HepG2 (cell line): Measurements from ENCODE around the gene GCDH. TPM values are rescaled to one million over a fixed set of nuclear protein-coding genes. Genes with fewer than 3 reads are reported as not detected.

ENCODE experiments used
- DPF2 ChIP-seq: sonication (generic); formaldehyde crosslinking; IDR thresholded peaks from 2 replicates; pipeline ENCODE4 v1.4.0; 2020; ENCODE audit warnings: mild to moderate bottlenecking, low read depth, missing genetic modification reagents, borderline replicate concordance
- HES4 ChIP-seq: sonication (generic); formaldehyde crosslinking; IDR thresholded peaks from 2 replicates; pipeline ENCODE4 v1.9.0; 2021; ENCODE audit warnings: mild to moderate bottlenecking, missing genetic modification reagents, borderline replicate concordance
- HNRNPK ChIP-seq: fragments of 200-400 bp; formaldehyde crosslinking; IDR thresholded peaks from 2 replicates; pipeline ENCODE4 v1.6.1; 2018; ENCODE audit warnings: low read length, low read depth, moderate library complexity, mild to moderate bottlenecking; ENCODE audit not compliant: poor library complexity, severe bottlenecking
- HNRNPUL1 ChIP-seq: fragments of 200-400 bp; formaldehyde crosslinking; IDR thresholded peaks from 2 replicates; pipeline ENCODE4 v1.6.1; 2017; ENCODE audit warnings: low read depth, mild to moderate bottlenecking, low read length, moderate library complexity
- IRX3 ChIP-seq: sonication (generic); formaldehyde crosslinking; IDR thresholded peaks from 2 replicates; pipeline ENCODE4 v1.8.1; 2023; ENCODE audit warnings: mild to moderate bottlenecking, low read depth, missing genetic modification reagents, borderline replicate concordance
- KAT2B ChIP-seq: fragments of 150-350 bp; IDR thresholded peaks from 2 replicates; pipeline ENCODE4 v1.6.1; 2014; ENCODE audit warnings: low read depth, low read length, borderline replicate concordance
- NR2F1 ChIP-seq, 2 experiments: fragments of 450-650 bp in 1 of 2; formaldehyde crosslinking in 1 of 2; IDR thresholded peaks; 2 replicates each; pipeline versions ENCODE4 v1.5.0 to v1.6.1; 2016 to 2020; ENCODE audit warnings: mild to moderate bottlenecking in 1 of 2, missing compliant biosample characterization in 1 of 2, missing genetic modification reagents in 1 of 2, moderate library complexity in 1 of 2
- RFX3 ChIP-seq: IDR thresholded peaks from 2 replicates; pipeline ENCODE4 v1.6.1; 2016; ENCODE audit warnings: missing biosample characterization, missing genetic modification reagents
- SAP130 ChIP-seq: IDR thresholded peaks from 2 replicates; pipeline ENCODE4 v1.6.1; 2016; ENCODE audit warnings: low read depth
- TAF15 ChIP-seq: fragments of 200-400 bp; formaldehyde crosslinking; IDR thresholded peaks from one replicate; pipeline ENCODE4 v1.6.1; 2018; ENCODE audit warnings: mild to moderate bottlenecking, low read depth, low read length; ENCODE audit not compliant: poor library complexity, severe bottlenecking
- ZNF20 ChIP-seq: sonication (generic); formaldehyde crosslinking; IDR thresholded peaks from 2 replicates; pipeline ENCODE4 v1.4.0; 2020; ENCODE audit warnings: mild to moderate bottlenecking, moderate library complexity, missing genetic modification reagents
- ZNF296 ChIP-seq: sonication (generic); formaldehyde crosslinking; conservative IDR thresholded peaks from 2 replicates; pipeline ENCODE4 v1.5.0; 2020; ENCODE audit warnings: mild to moderate bottlenecking, missing genetic modification reagents
- ZNF432 ChIP-seq: sonication (generic); formaldehyde crosslinking; IDR thresholded peaks from 2 replicates; pipeline ENCODE4 v1.5.0; 2020; ENCODE audit warnings: missing genetic modification reagents, mild to moderate bottlenecking, borderline replicate concordance
- ZNF713 ChIP-seq: sonication (generic); formaldehyde crosslinking; IDR thresholded peaks from 2 replicates; pipeline ENCODE4 v1.4.0; 2020; ENCODE audit warnings: mild to moderate bottlenecking, missing genetic modification reagents
- polyA plus RNA-seq, 8 experiments: library from polyadenylated mRNA; depleted of rRNA in 3 of 8; stranded (reverse) in 7 of 8; unstranded in 1 of 8; fragments of >200 nt; fragmentation: Illumina TruSeq in 4 of 8; extraction: Trizol in 4 of 8; gene quantifications; 2 replicates each; pipeline versions ENCODE4 v1.2.1 to v1.2.3, GENCODE V29; 2011 to 2016; ENCODE audit warnings: low read depth in 4 of 8, missing spikeins in 1 of 8, mixed read lengths in 1 of 8; ENCODE audit not compliant: insufficient read depth in 1 of 8
- total RNA-seq, 5 experiments: library from RNA; depleted of rRNA; stranded (reverse); fragments of >200 nt; fragmentation: Illumina TruSeq; extraction: Trizol; gene quantifications; 2 replicates each; pipeline ENCODE4 v1.2.3, GENCODE V29; 2016; ENCODE audit warnings: low read depth in 1 of 5
- TF ChIP-seq, protein P1 (sequence below): IDR thresholded peaks from 2 replicates; pipeline ENCODE4 v1.6.1; 2012; ENCODE audit warnings: low read length, improper control_type of control experiment
- TF ChIP-seq, protein P2 (sequence below): sonication (generic); formaldehyde crosslinking; IDR thresholded peaks from 2 replicates; pipeline ENCODE4 v1.8.0; 2022; ENCODE audit warnings: missing genetic modification reagents, mild to moderate bottlenecking, inconsistent platforms, borderline replicate concordance
- TF ChIP-seq, protein P3 (sequence below): sonication (generic); formaldehyde crosslinking; IDR thresholded peaks from 2 replicates; pipeline ENCODE4 v1.8.1; 2023; ENCODE audit warnings: missing genetic modification reagents, mild to moderate bottlenecking, borderline replicate concordance
- TF ChIP-seq, protein P4 (sequence below): sonication (generic); formaldehyde crosslinking; conservative IDR thresholded peaks from 2 replicates; pipeline ENCODE4 v1.4.0; 2020; ENCODE audit warnings: missing genetic modification reagents
- TF ChIP-seq, protein P5 (sequence below): IDR thresholded peaks from 2 replicates; pipeline ENCODE4 v1.6.1; 2012; ENCODE audit warnings: low read depth, low read length, improper control_type of control experiment
- TF ChIP-seq, protein P6 (sequence below): sonication (generic); formaldehyde crosslinking; IDR thresholded peaks from 2 replicates; pipeline ENCODE4 v1.5.0; 2020; ENCODE audit warnings: missing genetic modification reagents

GCDH gene
- total and polyA plus RNA-seq, 2 of the 13 experiments (the other 11 are each of a cell fraction or from before 2014, with no cell fraction given), result 15.1 to 38.0 TPM

DNA sequence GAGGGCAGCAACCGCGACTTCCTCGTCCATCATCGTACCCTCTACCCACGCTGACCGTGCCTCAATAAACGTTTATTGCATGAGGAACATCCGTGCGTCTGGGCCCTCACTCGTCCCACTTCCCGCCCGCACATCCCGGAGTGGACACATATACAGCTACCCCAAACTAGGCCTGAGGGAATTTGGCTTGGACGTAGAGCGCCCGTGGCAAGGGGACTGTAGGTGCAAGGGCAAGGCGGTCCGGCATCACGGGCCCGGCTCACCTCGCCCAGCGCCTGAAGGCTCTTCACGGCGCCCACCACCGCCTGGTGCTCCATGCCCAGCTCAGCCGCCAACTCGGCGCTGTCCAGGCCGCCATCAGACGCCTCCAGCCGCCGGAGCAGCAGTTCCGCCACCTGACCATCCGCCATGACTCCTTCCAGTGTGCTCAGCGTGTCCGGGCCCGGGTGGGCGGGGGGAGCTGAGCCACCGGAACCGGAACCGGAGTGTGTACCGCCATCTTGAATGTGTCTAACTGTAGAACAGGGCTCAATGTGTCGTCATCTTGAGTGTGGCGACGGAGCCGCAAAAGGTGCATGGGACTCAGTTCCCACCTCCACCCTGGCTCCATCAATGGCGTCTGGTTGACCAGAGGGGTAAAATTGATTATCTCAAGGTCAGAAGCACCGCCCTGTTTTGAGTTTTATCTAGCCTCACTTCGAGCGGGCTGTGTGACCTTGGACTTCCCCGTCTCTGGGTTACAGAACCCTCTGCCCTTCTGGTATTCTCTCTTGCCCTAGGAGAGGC, 42.5 kb downstream of the GCDH start, which contains the start of gene FARSA (continued):
- TF ChIP-seq, protein P1, sequence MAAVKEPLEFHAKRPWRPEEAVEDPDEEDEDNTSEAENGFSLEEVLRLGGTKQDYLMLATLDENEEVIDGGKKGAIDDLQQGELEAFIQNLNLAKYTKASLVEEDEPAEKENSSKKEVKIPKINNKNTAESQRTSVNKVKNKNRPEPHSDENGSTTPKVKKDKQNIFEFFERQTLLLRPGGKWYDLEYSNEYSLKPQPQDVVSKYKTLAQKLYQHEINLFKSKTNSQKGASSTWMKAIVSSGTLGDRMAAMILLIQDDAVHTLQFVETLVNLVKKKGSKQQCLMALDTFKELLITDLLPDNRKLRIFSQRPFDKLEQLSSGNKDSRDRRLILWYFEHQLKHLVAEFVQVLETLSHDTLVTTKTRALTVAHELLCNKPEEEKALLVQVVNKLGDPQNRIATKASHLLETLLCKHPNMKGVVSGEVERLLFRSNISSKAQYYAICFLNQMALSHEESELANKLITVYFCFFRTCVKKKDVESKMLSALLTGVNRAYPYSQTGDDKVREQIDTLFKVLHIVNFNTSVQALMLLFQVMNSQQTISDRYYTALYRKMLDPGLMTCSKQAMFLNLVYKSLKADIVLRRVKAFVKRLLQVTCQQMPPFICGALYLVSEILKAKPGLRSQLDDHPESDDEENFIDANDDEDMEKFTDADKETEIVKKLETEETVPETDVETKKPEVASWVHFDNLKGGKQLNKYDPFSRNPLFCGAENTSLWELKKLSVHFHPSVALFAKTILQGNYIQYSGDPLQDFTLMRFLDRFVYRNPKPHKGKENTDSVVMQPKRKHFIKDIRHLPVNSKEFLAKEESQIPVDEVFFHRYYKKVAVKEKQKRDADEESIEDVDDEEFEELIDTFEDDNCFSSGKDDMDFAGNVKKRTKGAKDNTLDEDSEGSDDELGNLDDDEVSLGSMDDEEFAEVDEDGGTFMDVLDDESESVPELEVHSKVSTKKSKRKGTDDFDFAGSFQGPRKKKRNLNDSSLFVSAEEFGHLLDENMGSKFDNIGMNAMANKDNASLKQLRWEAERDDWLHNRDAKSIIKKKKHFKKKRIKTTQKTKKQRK, result no peak
- TF ChIP-seq, protein P2, sequence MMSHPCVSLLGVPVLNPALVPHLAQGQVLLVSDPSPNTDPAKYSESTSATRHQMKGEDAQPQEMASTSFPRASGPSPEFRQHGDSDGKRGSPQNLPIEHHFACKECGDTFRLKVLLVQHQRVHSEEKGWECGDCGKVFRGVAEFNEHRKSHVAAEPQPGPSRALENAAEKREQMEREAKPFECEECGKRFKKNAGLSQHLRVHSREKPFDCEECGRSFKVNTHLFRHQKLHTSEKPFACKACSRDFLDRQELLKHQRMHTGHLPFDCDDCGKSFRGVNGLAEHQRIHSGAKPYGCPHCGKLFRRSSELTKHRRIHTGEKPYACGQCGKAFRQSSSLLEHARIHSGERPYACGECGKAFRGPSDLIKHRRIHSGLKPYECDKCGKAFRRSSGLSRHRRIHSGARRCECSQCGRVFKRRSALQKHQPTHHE (CRISPR knock-in tag), result peak; percentile 77
- TF ChIP-seq, protein P3, sequence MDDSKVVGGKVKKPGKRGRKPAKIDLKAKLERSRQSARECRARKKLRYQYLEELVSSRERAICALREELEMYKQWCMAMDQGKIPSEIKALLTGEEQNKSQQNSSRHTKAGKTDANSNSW, result no peak
- TF ChIP-seq RFX3 (CRISPR knock-in tag) (no peak), ZNF296 (CRISPR knock-in tag) (peak; percentile 28), KAT2B (no peak), DPF2 (CRISPR knock-in tag) (no peak), ZNF432 (no peak), IRX3 (CRISPR knock-in tag) (0 out of 2 replicates have a peak, but pooled peaks have one; percentile 85), HES4 (CRISPR knock-in tag) (0 out of 2 replicates have a peak, but pooled peaks have one; percentile 87), ZNF20 (peak; percentile 69; the same call in 1 of the 2 replicates), ZNF713 (CRISPR knock-in tag) (peak; percentile 69; the same call in 1 of the 2 replicates), HNRNPK (no peak), HNRNPUL1 (no peak), SAP130 (CRISPR knock-in tag) (peak; percentile 97), NR2F1 (CRISPR knock-in tag; IDR thresholded peaks at IDR 0.05) (no peak), TAF15 (no peak)
- TF ChIP-seq, protein P4, sequence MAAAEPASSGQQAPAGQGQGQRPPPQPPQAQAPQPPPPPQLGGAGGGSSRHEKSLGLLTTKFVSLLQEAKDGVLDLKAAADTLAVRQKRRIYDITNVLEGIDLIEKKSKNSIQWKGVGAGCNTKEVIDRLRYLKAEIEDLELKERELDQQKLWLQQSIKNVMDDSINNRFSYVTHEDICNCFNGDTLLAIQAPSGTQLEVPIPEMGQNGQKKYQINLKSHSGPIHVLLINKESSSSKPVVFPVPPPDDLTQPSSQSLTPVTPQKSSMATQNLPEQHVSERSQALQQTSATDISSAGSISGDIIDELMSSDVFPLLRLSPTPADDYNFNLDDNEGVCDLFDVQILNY, result no peak
- TF ChIP-seq, protein P5, sequence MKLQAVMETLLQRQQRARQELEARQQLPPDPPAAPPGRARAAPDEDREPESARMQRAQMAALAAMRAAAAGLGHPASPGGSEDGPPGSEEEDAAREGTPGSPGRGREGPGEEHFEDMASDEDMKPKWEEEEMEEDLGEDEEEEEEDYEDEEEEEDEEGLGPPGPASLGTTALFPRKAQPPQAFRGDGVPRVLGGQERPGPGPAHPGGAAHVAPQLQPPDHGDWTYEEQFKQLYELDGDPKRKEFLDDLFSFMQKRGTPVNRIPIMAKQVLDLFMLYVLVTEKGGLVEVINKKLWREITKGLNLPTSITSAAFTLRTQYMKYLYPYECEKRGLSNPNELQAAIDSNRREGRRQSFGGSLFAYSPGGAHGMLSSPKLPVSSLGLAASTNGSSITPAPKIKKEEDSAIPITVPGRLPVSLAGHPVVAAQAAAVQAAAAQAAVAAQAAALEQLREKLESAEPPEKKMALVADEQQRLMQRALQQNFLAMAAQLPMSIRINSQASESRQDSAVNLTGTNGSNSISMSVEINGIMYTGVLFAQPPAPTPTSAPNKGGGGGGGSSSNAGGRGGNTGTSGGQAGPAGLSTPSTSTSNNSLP, result no peak
- TF ChIP-seq, protein P6, sequence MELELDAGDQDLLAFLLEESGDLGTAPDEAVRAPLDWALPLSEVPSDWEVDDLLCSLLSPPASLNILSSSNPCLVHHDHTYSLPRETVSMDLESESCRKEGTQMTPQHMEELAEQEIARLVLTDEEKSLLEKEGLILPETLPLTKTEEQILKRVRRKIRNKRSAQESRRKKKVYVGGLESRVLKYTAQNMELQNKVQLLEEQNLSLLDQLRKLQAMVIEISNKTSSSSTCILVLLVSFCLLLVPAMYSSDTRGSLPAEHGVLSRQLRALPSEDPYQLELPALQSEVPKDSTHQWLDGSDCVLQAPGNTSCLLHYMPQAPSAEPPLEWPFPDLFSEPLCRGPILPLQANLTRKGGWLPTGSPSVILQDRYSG (CRISPR knock-in tag), result no peak
